NCI-H2227 (cell line): ENCODE results near the gene ARHGEF7.
A peak's percentile ranks its signal among the peaks of the same experiment; 100 is the strongest.

Experiments used
- DNase-seq: peaks from one replicate; lab custom pipeline; 2025; ENCODE audit not compliant: unreplicated experiment; lab: John Stamatoyannopoulos, UW

ARHGEF7 gene

GRCh38 chr13:111322001-111322915, 207.1 kb downstream of the ARHGEF7 start:
- DNase-seq = no peak

GRCh38 chr13:111322916-111323331, 207.8 kb downstream of the ARHGEF7 start:
- DNase-seq = no peak

GRCh38 chr13:111323549-111323948, 208.4 kb downstream of the ARHGEF7 start:
- DNase-seq = no peak

GRCh38 chr13:111323950-111324651, 209.0 kb downstream of the ARHGEF7 start:
- no peak for DNase-seq

- no peak for DNase-seq
Measured at GRCh38 chr13:111324736-111325135, 209.6 kb downstream of the ARHGEF7 start.

GRCh38 chr13:111325146-111325890, 210.2 kb downstream of the ARHGEF7 start:
- DNase-seq = no peak

- DNase-seq = no peak
Measured at GRCh38 chr13:111325941-111326620, 211.0 kb downstream of the ARHGEF7 start.

- no peak for DNase-seq
Measured at GRCh38 chr13:111326621-111326965, 211.5 kb downstream of the ARHGEF7 start.

- DNase-seq = no peak
Measured at GRCh38 chr13:111326981-111327642, 212.0 kb downstream of the ARHGEF7 start.

- DNase-seq = peak; percentile 3
Measured at GRCh38 chr13:111327730-111328573, 212.8 kb downstream of the ARHGEF7 start.

- no peak for DNase-seq
Measured at GRCh38 chr13:111328574-111329410, 213.7 kb downstream of the ARHGEF7 start.

- no peak for DNase-seq
Measured at GRCh38 chr13:111329641-111330040, 214.5 kb downstream of the ARHGEF7 start.

- no peak for DNase-seq
Measured at GRCh38 chr13:111330066-111330610, 215.0 kb downstream of the ARHGEF7 start.

- no peak for DNase-seq
Measured at GRCh38 chr13:111335298-111335697, 220.2 kb downstream of the ARHGEF7 start.

- no peak for DNase-seq
Measured at GRCh38 chr13:111336666-111337065, 221.6 kb downstream of the ARHGEF7 start.

GRCh38 chr13:111337206-111337605, 222.1 kb downstream of the ARHGEF7 start:
- DNase-seq = no peak

GRCh38 chr13:111337741-111338140, 222.6 kb downstream of the ARHGEF7 start:
- no peak for DNase-seq

GRCh38 chr13:111338841-111339240, 223.7 kb downstream of the ARHGEF7 start:
- no peak for DNase-seq
